HG02870 (cell line): ENCODE results near the gene NAA25.
A peak's percentile ranks its signal among the peaks of the same experiment; 100 is the strongest.

Source experiments
- ATAC-seq: cut with Tn5 transposase; IDR thresholded peaks from one replicate; pipeline ENCODE4 v1.9.1; 2021; ENCODE audit warnings: mild to moderate bottlenecking, moderate library complexity; ENCODE audit not compliant: unreplicated experiment

NAA25 gene

DNA sequence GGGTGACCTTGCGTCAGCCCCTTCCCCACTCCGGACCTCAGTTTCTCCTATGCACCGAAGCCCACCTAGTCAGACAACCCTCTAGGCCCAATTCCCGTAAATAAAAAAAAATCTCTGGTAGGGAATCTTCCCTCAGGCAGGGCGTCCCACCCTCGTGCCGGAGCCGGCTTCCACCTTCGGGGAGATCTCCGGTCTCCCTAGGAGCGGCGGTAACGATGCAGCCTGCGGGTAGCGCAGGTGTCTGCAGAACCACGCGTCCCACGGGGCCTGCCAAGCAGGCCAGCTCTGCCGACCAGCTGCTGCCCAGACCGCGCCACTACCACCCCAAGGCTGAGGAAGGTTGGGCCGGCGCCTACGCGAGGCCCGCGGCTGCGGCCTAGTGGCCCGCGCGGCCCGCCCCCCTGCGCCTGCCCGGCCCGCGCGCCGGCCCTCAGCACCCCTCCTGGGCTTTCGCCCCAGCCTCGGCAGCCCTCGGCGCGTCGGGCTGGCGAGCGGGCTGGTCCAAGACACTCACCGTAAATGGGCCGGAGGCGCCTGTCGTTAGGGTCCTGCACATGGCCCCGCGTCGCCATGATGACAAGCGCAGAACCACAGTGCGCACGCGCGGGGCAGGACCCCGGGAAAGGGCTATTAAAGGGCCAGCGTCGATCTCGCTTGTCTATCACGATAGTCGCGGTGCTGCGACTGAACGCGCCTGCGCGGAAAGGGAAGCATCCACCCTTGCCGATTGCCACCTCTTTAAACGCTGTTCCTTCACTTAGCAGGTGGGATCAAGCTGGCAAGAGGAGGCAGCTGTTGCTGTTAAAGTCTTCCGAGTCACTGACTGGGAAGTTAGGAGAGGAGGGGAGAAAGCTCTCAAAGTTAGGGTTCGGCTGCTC, at the start of gene NAA25:
Gene NAA25, minus strand, starts transcription at position 582 of the 878 bp plus-strand sequence. Its CDS starts 10 bp downstream, at position 572.
- peak; percentile 58 for ATAC-seq

DNA sequence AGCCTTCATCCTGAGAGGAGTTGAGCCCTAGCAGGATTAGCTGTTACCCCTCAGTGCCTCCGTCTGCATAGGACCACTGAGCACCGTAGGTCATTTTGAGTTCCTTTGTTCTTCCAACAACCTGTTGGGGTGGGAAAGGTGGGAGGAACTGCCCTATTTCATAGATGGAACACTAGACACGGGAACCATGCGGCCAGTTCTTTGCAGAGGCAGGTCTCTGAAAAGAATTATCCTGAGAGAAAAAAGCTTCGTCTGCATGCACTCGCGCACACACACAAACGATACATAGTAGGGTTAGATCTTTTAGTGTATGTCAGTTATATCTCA, 45.3 kb upstream of the NAA25 start:
- no peak for ATAC-seq

DNA sequence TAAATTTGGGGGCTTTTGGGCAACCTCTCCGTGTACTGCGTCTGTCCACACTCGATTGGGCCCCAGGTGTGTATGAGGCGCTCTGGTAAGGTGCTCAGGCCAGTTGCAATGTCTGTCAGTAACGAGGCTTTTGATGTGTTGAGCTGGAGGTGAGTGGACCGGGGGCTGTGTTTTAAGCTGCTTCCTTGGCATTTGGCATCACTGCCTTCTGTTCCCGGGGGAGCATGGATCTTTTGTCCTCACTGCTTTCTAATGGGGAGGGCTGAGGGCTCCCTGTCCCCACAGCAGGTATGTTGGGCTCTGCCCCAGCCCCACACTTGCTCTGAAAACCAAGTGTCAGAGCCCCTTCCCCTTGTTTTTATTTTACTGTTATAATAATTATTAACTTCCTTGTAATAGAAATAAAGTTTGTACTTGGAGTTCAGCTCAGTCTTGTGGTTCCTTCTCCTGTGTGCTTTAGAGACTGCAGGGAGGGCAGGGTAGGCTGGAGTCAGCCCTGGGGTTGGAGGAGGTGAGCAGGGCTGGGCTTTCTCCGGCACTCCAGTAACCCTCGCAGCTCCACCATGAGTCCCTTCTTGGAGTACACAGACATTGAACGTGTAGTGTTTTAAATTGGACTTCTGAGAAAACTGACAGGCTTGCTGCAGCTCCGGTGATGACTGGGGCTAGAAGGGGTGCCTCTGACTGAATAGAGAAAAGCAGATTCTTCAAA, 44.8 kb upstream of the NAA25 start:
- no peak for ATAC-seq

DNA sequence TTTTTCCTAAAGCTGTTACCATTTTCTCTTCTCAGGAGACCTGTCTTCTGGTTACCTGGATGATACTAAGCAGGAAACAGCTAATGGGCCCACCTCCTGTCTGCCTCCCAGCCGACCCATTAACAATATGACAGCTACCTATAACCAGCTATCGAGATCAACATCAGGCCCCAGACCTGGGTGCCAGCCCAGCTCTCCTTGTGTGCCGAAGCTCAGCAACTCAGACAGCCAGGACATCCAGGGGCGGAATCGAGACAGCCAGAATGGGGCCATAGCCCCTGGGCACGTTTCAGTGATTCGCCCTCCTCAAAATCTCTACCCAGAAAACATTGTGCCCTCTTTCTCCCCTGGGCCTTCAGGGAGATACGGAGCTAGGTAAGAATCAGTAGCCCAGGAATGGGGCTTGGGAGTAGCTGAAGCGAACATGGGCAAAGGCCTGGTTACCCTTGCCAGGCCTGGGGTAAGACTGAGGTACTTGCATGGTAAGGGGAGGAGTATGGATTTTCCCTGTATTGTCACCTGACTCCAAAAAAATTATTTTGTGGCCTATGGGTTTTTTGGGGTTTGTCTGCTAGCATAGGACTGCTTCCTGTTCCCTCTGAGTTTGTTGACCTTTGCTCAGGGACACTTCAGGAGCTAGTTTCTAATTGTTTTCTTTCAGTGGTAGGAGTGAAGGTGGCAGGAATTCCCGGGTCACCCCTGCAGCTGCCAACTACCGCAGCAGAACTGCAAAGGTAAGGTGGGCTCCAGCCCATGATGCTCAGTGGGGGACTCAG, 43.4 kb upstream of the NAA25 start:
- no peak for ATAC-seq

DNA sequence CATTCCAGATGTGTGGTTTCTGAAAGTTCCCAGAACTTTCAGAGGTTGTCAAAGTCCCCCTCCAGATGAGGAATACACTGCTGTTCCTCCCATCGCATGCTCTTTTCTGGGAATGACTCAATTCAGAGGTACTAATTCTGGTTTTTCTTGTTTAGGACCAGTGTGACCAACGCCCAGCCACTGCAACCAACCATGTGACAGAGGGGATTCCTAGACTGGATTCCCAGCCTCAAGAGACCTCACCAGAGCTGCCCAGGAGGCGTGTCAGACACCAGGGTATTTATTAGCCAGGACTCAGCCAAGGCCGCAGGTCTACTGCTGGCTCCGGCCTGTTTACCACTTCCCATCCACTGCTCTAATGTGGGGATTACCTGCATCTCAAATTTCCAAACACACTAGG, 41.0 kb upstream of the NAA25 start:
- no peak for ATAC-seq

DNA sequence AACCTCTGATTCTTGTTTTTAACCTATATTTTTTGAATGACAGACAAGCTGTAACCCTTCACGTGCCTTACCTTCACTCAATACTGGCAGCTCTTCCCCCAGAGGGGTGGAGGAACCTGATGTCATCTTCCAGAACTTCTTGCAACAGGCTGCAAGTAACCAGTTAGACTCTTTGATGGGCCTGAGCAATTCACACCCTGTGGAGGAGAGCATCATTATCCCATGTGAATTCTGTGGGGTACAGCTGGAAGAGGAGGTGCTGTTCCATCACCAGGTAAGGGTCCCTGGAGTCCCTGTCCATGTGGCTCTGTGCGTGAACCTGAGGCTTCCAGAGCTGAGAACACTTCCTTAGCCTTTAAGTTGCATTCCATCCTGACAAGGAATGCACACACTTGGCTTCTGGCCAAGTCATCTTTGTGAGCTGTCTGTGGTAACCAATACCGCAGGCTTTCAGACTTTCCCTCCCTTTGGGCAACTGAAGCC, 39.5 kb upstream of the NAA25 start:
- no peak for ATAC-seq

DNA sequence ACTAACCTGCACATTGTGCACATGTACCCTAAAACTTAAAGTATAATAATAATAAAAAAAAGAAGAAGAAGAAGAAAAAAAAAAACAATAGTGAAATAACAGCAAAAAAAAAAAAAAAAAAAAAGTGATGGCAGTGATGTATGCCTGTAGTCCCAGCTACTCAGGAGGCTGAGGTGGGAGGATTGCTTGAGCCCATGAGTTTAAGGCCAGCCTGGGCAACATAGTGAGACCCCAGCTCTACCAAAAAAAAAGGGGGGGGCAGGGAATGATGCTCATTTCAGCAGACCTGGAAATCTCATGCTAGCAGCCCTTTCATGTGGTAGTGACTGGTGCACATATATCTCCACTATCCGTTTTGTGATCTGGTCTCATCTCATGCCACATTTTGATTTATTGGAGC, 37.5 kb upstream of the NAA25 start:
- ATAC-seq: no peak

DNA sequence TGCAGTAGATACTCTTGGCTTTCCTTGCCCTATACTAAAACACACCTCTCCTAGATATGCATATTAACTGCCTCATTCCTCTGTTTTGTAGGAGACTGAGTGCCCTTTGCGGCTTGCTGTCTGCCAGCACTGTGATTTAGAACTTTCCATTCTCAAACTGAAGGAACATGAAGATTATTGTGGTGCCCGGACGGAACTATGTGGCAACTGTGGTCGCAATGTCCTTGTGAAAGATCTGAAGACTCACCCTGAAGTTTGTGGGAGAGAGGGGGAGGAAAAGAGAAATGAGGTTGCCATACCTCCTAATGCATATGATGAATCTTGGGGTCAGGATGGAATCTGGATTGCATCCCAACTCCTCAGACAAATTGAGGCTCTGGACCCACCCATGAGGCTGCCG, 32.1 kb upstream of the NAA25 start:
- no peak for ATAC-seq

DNA sequence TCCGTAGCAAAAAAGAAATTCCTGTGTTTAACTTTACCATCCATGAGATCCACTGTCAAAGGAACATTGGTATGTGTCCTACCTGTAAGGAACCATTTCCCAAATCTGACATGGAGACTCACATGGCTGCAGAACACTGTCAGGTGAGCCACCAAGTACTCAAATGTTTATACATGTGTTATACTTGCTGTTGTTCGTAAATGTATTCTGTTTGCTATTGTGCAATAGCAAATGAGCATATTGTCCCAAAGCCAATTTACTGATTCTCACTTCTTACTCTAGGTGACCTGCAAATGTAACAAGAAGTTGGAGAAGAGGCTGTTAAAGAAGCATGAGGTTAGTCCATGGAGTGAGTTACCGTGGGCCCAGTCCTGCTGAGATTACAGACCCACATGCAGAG, 26.1 kb upstream of the NAA25 start:
- no peak for ATAC-seq

DNA sequence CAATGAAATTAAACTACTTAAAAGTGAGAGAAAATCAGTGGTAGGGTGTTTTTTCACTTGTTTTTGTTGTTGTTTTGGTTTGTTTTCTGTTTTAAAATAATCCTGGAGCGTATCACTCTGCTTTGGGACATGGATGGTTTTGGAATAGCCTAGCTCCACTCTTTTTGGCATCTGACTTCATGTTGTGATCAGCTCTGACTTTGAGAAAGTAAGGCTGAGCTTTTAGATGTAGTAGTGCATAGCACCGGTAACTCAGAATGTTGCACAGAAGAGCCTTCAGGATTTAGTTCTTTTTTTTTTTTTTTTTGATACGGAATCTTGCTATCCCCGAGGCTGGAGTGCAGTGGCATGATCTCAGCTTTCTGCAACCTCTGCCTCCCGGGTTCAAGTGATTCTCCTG, 24.8 kb upstream of the NAA25 start:
- no peak for ATAC-seq

DNA sequence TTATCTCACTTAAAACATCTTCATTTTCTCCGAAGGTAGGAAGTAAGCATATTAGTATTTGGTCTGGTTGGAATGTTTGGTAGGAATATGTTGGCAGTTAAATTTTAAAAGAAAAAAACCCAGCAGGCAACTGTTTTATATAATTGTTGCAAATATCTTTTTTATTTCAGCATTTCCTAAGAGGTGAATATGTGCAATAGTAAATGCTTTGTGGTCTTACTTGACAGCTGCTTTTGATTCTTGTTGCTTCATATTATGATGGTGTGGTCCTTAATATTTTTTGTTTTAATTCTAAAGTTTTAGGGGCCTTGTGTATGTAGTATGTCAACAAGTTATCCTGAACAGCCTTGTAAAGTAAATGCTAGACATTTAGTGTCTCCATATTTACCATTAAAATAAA, 23.1 kb upstream of the NAA25 start:
- no peak for ATAC-seq

DNA sequence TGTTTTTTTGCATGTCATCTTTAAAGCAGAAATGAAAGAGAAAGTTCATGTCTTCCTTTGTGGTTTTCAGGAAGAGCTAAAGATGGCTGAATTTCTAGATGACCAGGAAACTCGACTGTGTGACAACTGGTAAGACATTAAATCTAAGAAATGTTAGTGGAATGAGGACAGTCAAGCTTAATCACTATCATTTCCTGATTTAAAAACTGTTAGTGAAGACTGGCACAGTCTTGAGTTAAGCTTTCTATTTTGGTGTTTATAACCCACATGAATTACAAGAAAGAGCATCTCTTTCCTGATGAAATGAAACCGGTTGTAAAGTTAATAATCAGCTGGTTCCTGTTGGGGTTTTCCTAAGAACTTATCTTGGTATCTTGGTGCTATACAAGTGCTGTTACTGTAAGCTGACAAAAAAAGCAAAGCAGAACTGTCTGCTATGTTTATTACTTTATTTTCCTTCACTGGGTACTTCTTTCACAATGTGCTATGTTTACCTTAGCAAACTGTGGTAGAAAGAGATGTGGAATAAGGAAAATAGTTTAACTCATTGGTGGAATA, 21.9 kb upstream of the NAA25 start:
- no peak for ATAC-seq

DNA sequence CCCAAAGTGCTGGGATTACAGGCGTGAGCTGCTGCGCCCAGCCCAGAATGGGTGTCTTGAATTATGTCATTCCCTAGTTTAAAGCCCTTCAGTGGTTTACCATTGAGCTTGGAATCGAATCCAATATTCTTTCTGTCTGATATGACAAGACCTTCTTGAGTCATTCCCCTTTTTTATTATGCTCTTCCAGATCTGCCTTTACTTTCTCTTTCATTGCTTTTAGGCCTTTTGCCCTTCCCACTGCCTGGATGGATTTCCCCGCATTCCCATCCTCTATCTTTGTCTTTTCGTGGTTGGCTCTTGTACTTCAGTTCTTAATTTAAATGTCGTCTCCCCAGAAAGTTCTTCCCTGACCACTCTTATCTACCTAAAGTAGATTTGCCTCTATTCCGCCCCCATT, 18.3 kb upstream of the NAA25 start:
- ATAC-seq: no peak

DNA sequence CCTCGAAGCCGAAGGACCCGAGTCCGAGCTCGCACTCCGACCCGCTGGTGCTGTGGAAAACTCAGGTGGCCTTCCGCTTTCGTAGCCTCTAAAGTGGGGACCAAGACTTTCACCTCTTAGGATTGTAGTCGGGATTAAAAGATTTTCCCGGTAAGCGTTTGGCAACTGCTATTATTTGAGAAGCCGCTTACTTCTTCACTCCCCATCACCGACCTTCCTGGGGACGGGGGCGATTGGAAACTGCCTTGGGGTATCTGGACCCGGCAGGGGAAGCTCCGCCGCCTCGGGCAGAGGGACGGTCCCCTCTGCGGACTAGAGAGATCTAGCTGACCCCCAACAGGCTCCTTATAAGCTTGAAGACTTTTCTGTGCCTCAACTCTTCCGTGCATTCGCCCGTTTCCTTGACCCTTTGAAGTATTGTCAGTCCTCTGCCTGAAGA, 17.4 kb upstream of the NAA25 start:
- ATAC-seq: no peak

DNA sequence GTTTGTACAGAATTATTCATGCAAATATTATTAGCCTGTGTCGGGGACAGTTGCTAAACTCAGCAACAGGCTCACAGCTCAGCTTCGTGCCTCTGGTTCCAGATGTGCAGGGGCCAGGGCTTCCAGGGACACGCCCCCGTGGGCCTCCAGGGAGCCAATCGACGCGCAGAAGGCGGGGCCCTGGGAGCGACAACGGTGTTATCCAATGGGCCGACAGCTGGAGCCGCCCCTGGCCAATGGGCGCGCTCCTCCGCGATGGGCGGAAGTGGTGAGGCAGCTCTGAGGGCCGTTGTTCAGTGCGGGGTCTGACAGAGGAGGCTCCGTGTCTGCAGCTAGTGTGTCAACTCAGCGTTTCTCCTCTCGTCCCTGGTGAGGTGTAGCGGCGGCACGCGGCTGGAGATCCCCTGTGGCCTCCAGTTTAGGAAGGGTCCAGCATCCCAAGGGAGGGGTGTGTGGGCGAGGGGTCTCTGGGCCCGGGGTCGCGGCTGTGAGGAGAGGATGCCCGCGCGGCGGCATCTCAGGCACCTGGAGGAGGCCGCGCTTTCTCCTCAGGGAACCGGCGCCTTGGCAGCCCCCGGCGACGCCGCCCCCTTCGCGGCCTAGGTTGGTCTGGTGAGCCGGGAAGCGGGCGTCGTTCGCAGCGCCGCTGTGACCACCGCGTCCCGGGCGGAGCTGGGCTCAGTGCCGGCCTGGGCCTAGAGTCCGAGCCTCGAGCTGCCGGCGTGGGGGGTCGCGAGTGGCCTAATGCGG, 16.8 kb upstream of the NAA25 start, which contains the start of gene TRAFD1:
Gene TRAFD1, plus strand, starts transcription at position 311 of the 750 bp plus-strand sequence. CDS start 4,963 bp downstream, outside the sequence.
- peak; percentile 95 for ATAC-seq

DNA sequence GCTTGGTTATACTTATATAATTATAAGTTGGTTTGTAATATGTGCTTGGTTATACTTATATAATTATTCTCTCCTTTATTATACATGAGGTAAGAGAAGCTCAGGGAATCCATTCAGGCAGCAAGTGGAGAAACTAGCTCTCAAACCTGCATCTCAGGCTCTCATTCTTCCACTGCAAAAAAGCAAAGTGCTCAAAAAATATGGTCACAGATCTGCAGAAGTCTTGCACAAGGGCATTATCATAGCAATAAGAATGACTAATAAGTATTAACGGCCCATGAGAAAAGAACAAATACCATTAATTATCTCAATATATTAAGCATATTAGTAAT, 16.3 kb upstream of the NAA25 start:
- ATAC-seq: no peak

DNA sequence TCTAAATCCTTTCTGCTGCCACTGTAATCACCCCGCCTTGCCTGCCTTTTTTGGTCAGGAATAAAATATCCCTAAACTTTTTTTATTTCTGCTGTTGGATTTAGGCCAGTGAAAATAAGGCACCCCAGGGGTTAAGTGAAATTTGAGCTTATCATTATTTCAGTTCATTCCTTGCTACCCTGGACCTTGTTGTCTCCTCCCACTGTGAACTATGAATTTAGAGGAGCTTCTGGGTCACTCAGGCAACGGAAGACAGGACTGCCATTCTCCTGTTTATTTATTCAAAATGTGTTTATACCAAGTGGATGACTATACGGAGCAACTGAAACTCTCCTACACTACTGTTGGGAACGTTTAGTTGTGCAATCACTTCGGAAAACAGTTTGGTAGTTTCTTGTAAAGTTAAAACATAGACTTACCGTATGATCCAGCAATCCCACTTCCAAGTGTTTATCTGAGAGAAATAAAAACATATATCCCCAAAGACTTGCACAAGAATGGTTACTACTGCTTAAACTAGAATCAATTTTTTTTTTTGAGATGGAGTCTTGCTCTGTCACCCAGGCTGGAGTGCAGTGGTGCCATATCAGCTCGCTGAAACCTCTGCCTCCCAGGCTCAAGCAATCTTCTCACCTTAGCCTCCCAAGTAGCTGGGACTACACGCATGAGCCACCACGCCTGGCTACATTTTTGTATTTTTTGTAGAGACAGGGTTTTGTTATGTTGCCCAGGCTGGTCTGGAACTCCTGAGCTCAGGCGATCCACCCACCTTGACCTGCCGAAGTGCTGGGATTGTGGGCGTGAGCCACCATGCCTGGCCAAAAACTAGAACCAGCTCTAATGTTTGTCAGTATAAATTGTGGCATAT, 14.5 kb upstream of the NAA25 start:
- ATAC-seq: no peak

DNA sequence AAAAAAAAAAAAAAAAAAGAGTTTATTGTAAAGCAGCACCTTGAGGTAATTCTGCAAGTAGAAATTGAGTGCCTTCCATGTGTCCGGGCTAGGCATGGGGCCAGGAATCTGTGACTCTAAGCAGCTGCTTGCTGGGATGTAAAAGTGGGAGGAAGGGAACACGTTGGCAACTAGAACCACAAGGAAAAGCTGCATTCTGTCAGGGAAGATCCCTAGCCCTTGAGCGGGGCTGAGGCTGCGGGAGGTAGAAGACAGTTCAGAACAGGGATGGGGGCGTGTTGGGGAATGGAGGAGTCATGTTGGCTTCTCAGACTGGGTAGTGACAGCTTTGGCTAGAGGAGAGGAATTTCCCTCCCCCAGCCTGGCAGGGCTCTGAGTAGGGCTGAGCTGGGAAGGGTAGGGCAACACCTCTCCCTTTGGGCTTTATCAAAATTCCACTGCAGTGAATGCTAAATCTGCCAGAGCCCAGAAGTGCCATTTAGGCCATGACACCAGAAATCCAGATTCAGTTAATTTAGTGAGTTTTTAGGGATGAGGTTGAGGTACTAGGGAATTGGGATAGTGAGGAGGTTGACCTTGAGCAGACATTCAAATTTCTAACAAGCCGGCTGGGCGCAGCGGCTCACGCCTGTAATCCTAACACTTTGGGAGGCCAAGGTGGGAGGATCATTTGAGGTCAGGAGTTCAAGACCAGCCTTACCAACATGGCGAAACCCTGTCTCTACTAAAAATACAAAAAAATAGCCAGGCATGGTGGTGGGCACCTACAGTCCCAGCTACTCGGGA, 13.4 kb upstream of the NAA25 start:
- no peak for ATAC-seq

DNA sequence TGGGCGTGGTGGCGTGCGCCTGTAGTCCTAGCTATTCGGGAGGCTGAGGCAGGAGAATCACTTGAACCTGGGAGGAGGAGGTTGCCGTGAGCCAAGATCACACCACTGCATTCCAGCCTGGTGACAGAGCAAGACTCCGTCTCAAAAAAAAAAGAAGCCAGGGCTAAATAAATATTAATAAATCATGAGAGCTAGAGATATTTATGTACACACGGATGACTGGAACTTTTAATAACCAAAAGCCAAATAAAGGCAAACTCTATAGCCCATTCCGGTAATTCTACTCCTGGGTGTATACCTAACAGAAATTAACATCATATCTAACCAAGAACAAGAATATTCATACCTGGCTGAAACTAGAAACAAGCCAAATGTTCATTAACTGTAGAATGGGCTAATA, 9.1 kb upstream of the NAA25 start:
- no peak for ATAC-seq
